ENCODE measurements around the gene CEL.
"Not testable (repeated sequence)": the region's sequence is repeated elsewhere in the genome, so short reads cannot be mapped to it uniquely, and the experiment has no call there.

Gene CEL

DNA sequence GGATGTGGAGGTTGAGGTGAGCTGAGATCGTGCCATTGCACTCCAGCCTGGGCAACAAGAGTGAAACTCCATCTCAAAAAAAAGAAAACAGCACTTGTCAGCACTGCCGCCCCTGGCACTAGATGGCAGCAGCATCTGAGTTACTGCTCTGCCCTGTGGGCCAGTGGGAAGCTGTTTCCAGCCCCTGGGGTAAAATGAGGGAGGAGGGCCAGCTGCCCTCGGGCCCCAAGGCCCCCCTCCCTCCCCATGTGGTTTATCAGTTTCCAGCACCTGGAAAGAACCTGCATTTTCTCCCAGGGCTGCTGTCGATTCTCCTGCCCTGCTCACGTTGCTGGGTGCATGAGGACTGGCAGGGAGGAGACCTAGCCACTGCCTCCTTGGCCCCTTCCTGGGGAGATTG, 13.2 kb upstream of the CEL start:
- no peak for DNase-seq (ENCODE audit: low read depth)

- DNase-seq (ENCODE audit: low read depth), result no peak
These were observed 12.7 kb upstream of the CEL start for GRCh38 chr9:133049043-133049442.

GRCh38 chr9:133050142-133050541, 11.6 kb upstream of the CEL start:
- no peak for DNase-seq (ENCODE audit: low read depth)

GRCh38 chr9:133050781-133051180, 11.0 kb upstream of the CEL start:
- DNase-seq (ENCODE audit: low read depth), result no peak

GRCh38 chr9:133051281-133051900, 10.4 kb upstream of the CEL start:
- DNase-seq (ENCODE audit: low read depth), result no peak

GRCh38 chr9:133051966-133052539, 9.7 kb upstream of the CEL start:
- no peak for DNase-seq (ENCODE audit: low read depth)

- DNase-seq (ENCODE audit: low read depth), result no peak
These were observed 7.4 kb upstream of the CEL start for GRCh38 chr9:133054194-133054890.

DNA sequence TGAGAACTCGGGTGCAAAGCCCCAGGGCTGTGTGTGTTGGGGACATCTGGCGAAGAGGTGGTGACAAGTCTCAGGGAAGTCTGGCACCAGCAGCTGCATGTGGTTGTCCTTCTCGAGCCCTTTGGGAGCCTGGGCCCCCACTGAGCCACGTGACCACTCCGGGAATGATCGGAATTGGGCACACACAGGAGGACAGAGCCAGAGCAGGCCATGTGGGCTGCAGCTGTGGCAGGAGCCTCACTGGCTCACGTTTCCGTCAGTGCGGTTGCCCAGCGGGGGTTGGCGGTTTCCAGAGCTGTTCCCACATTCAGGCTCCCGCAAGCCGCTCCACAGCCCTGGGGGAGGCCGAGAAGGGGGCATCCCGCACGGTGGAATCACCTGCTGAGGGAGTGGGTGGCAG, 6.8 kb upstream of the CEL start:
- DNase-seq (ENCODE audit: low read depth), result no peak

- DNase-seq (ENCODE audit: low read depth), result no peak
These were observed 5.9 kb upstream of the CEL start for GRCh38 chr9:133055788-133056420.

DNA sequence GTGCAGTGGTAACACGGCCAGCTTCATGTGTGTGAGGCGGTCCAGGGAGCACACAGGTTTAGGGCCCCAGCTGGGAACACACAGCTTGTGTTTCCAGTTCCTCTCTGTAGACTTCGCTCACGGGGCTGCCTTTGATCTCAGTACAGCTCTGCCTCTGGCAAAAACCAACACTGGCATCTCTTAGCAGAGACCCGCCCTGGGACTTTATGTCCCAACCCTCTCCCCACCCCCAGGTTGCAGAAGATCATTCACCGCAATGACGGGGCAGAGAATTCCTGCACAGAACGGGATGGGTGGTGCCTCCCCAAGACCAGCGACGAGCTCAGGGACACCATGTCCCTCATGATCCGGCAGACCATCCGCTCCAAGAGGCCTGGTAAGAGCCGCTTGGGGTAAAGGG, 5.2 kb upstream of the CEL start:
- DNase-seq (ENCODE audit: low read depth), result no peak

DNA sequence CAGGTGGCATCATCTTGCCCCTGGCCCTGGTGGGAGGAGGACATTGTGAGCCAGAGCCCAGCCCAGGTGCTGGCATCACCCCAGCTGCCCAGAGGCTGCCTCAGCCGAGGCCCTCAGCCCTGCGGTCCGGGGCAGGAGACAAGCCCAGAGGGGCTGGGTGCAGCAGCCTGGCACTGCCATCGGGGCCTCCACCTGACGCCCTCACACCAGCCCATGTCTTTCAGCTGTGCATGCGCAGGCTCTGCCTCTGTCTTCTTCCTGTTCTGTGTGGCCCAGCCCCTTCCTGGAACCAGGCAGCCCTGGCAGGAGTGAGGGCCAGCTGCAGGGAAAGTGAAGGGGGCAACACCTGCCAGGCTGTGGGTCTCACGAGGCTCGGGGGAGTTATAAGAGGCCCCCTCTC, 4.8 kb upstream of the CEL start:
- no peak for DNase-seq (ENCODE audit: low read depth)

GRCh38 chr9:133057553-133057952, 4.2 kb upstream of the CEL start:
- DNase-seq (ENCODE audit: low read depth), result no peak

DNA sequence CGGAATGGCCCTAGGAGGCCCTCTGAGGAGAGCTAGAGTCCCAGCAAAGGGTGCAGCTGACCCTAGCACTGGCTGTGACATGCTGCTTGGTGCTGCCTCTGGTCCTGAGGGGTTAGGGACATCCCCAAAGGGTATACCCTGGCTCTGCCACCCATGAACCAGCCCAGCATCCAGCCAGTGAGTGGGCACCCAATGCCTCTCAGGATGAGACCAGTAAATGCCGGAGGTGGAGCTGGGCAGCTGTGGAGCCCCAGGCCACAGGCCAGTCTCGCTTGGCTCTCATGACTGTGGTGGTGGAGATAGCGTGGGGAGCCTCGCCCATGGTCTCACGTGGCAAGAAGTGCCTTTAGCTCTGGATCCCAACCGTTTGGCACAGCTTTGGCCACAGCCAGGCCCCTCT, 3.7 kb upstream of the CEL start:
- DNase-seq (ENCODE audit: low read depth), result no peak

GRCh38 chr9:133058550-133059320, 3.0 kb upstream of the CEL start:
- no peak for DNase-seq (ENCODE audit: low read depth)

DNA sequence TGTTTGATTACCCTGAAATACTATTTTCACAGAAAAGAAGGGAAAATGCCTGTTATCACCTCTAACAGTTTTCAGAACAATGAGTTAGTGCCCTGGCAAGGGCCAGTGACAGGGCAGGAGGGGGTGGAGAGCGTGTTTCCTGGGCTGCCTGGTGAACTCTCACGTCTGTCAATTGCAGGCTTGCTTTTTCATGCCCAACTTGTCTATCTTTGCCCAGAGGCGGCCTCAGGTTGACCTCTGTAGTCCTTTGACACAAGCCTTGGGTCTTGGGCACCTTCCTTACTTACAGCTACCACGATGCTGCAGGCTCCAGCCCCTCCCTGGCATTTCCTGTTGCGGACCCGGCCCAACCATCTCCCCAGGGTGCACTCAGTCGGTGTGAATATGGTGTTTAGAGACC, 2.2 kb upstream of the CEL start:
- DNase-seq (ENCODE audit: low read depth), result no peak

DNA sequence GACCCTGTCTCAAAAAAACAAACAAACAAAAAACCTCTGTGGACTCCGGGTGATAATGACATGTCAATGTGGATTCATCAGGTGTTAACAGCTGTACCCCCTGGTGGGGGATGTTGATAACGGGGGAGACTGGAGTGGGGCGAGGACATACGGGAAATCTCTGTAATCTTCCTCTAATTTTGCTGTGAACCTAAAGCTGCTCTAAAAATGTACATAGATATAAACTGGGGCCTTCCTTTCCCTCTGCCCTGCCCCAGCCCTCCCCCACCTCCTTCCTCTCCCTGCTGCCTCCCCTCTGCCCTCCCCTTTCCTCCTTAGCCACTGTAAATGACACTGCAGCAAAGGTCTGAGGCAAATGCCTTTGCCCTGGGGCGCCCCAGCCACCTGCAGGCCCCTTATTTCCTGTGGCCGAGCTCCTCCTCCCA, 1.4 kb upstream of the CEL start:
- no peak for DNase-seq (ENCODE audit: low read depth)

DNA sequence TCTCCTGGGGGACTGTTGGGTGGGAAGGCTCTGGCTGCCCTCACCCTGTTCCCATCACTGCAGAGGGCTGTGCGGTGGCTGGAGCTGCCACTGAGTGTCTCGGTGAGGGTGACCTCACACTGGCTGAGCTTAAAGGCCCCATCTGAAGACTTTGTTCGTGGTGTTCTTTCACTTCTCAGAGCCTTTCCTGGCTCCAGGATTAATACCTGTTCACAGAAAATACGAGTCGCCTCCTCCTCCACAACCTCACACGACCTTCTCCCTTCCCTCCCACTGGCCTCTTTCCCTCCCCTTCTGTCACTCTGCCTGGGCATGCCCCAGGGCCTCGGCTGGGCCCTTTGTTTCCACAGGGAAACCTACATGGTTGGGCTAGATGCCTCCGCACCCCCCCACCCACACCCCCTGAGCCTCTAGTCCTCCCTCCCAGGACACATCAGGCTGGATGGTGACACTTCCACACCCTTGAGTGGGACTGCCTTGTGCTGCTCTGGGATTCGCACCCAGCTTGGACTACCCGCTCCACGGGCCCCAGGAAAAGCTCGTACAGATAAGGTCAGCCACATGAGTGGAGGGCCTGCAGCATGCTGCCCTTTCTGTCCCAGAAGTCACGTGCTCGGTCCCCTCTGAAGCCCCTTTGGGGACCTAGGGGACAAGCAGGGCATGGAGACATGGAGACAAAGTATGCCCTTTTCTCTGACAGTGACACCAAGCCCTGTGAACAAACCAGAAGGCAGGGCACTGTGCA, 590 bp upstream of the CEL start:
- DNase-seq (ENCODE audit: low read depth), result not testable (repeated sequence)

DNA sequence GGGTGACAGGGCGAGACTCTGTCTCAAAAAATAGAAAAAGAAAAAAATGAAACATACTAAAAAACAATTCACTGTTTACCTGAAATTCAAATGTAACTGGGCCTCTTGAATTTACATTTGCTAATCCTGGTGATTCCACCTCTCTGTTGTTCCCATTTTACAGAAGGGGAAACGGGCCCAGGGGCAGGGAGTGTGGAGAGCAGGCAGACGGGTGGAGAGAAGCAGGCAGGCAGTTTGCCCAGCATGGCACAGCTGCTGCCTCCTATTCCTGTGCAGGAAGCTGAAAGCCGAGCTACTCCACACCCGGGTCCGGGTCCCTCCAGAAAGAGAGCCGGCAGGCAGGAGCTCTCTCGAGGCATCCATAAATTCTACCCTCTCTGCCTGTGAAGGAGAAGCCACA, 788 bp downstream of the CEL start:
- not testable (repeated sequence) for DNase-seq (ENCODE audit: low read depth)

DNA sequence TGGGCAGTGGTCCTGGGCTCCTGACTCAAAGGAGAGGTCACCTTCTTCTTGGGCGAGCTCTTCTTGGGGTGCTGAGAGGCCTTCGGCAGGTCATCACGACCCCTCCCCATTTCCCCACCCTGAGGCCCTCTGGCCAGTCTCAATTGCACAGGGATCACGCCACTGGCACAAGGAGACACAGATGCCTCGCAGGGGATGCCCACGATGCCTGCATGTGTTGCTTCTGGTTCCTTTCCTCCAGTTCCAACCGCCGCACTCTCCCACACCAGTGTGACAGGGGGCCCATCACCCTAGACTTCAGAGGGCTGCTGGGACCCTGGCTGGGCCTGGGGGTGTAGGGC, 1.3 kb downstream of the CEL start:
- no peak for DNase-seq (ENCODE audit: low read depth)

- DNase-seq (ENCODE audit: low read depth), result no peak
These were observed 1.9 kb downstream of the CEL start for GRCh38 chr9:133063500-133064231.

All from activated T-cell treated with anti-CD3 and anti-CD28 coated beads for 24 hours (primary cell).